ENCODE data around the gene TREH. TPM values are rescaled to one million over a fixed set of nuclear protein-coding genes. Genes with fewer than 3 reads are reported as not detected.

Gene TREH
- total and polyA plus RNA-seq, 4 donors, result 2.5 to 7.2 TPM; not detected in 2

DNA sequence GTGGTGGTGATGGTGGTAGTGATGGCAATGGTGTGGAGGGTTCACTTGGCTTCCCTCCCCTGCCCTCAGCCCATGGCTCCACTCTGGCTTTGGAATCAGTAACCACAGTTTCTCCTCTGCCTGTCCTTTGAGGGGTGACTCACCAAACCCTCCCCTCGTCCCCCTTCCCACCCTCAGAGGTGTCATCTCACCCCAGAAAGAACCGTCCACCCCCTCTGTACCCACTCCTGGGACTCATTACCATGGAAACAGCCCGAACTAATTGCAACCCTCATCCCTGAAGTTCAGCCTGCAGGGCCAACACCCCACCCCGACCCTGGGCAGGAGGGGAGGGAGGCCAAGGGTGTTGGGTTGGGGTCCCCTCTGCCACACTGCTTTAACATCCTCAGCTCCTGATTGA lies 45.5 kb downstream of the TREH start:
- Histone ChIP-seq H3K36me3 (ENCODE audit: control insufficient read depth in 1 of 2, insufficient read depth in 2 of 2, low read length in 1 of 2) (peaks cover 2 to 3% of the 10 kb centered on the region in 2 donors), H3K4me3 (ENCODE audit: low read length in 2 of 2) (no peak overlapping the region), H3K4me1 (ENCODE audit: control insufficient read depth in 1 of 2, insufficient read depth in 2 of 2, low read length in 2 of 2) (no peaks in the 10 kb centered on the region)

DNA sequence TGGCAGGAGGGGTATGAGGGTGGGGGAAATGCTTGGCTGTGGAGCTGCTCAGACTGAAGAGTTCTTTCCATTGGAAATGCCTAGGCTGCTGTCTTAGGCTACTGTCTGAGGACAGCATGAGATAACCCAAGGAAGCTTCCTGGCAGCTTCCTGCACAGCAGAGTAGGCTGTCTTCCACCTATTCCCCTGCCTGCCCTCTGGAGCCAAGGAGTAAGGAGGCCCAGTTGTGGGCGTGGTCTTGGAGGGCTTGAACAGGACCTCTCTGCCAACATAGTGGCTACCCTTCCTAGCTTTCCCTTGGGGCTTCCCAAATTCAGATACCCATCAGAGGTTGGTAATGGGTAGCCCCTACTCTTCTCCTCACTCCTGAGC lies 46.1 kb downstream of the TREH start:
- no peaks in the 10 kb centered on the region for H3K27me3 ChIP-seq (ENCODE audit: control insufficient read depth in 1 of 2, insufficient read depth in 2 of 2, low read length in 1 of 2)
- H3K36me3 ChIP-seq (ENCODE audit: control insufficient read depth in 1 of 2, insufficient read depth in 2 of 2, low read length in 1 of 2), result peaks cover 2 to 3% of the 10 kb centered on the region in 2 donors
- no peaks in the 10 kb centered on the region for H3K9me3 ChIP-seq (ENCODE audit: control insufficient read depth, low read length)
- intact Hi-C loops (cut with DNase I), result no loop called here
- DNase-seq, result no peak
- no peak overlapping the region for H3K4me3 ChIP-seq (ENCODE audit: low read length in 2 of 2)
- 60 to 91% methylated on average over 1 of the region's 1 CpG for WGBS, 2 donors
- ATAC-seq (ENCODE audit: low FRiP score), result no peak
- H3K27ac ChIP-seq (ENCODE audit: low read depth in 1 of 2, low read length in 2 of 2), result peak overlapping the region in 1 of 2 donors; percentile 11
- H3K4me1 ChIP-seq (ENCODE audit: control insufficient read depth in 1 of 2, insufficient read depth in 2 of 2, low read length in 2 of 2), result no peaks in the 10 kb centered on the region

More for the DNA sequence above, 45.5 kb downstream of the TREH start:
- WGBS, 2 donors, result 13 to 25% methylated on average over 4 of the region's 4 CpGs
- intact Hi-C loops (cut with DNase I), result no loop called here
- ATAC-seq (ENCODE audit: low FRiP score) (peak; percentile 31), DNase-seq (no peak)
- peak overlapping the region in 1 of 2 donors; percentile 22 for H3K27ac ChIP-seq (ENCODE audit: low read depth in 1 of 2, low read length in 2 of 2)
- no peaks in the 10 kb centered on the region for H3K27me3 ChIP-seq (ENCODE audit: control insufficient read depth in 1 of 2, insufficient read depth in 2 of 2, low read length in 1 of 2)
- H3K9me3 ChIP-seq (ENCODE audit: control insufficient read depth, low read length), result no peaks in the 10 kb centered on the region

GRCh38 chr11:118632577-118633318 lies 46.7 kb downstream of the TREH start:
- no peak for DNase-seq
- 61 to 66% methylated on average over 9 of the region's 9 CpGs for WGBS, 2 donors
- H3K9me3 ChIP-seq (ENCODE audit: control insufficient read depth, low read length), result no peaks in the 10 kb centered on the region
- intact Hi-C loops (cut with DNase I), result no loop called here
- no peak overlapping the region for H3K27ac ChIP-seq (ENCODE audit: low read depth in 1 of 2, low read length in 2 of 2)
- H3K36me3 ChIP-seq (ENCODE audit: control insufficient read depth in 1 of 2, insufficient read depth in 2 of 2, low read length in 1 of 2), result peaks cover 2 to 3% of the 10 kb centered on the region in 2 donors
- H3K27me3 ChIP-seq (ENCODE audit: control insufficient read depth in 1 of 2, insufficient read depth in 2 of 2, low read length in 1 of 2), result no peaks in the 10 kb centered on the region
- ATAC-seq (ENCODE audit: low FRiP score), result no peak
- H3K4me1 ChIP-seq (ENCODE audit: control insufficient read depth in 1 of 2, insufficient read depth in 2 of 2, low read length in 2 of 2), result no peaks in the 10 kb centered on the region
- no peak overlapping the region for H3K4me3 ChIP-seq (ENCODE audit: low read length in 2 of 2)

DNA sequence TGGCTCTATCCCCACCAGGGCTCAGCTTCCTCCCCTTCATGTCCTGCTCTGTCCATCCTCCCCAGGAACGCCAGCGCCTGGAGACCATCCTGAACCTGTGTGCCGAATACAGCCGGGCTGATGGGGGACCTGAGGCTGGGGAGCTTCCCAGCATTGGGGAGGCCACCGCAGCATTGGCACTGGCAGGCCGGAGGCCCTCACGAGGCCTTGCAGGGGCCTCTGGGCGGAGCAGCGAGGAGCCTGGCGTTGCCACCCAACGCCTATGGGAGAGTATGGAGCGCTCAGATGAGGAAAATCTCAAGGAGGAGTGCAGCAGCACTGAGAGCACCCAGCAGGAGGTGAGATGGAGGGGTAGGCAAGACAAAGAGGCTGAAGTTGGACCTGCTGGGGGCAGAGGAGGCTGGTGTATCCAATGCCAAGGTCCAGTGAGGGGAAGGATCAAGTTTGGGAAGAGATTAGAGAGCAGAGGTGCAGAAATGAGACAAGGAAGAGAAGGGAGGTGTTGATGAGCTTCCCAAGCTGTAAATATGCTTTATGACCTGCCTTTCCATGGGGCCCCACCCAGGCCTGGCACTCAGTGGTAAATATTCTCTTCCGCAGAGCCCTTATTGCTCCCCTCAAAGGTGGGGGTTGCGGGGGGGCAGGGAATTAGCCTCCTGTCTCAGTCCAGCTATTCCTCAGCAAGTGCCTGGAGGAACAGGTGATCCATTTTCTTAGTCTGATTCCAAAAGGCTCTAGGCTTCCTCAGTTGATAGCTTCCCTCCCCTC lies 48.1 kb downstream of the TREH start:
- H3K27ac ChIP-seq (ENCODE audit: low read depth in 1 of 2, low read length in 2 of 2), result no peak overlapping the region
- peaks cover 2 to 3% of the 10 kb centered on the region in 2 donors for H3K36me3 ChIP-seq (ENCODE audit: control insufficient read depth in 1 of 2, insufficient read depth in 2 of 2, low read length in 1 of 2)
- no peaks in the 10 kb centered on the region for H3K27me3 ChIP-seq (ENCODE audit: control insufficient read depth in 1 of 2, insufficient read depth in 2 of 2, low read length in 1 of 2)
- no peak for ATAC-seq (ENCODE audit: low FRiP score)
- H3K9me3 ChIP-seq (ENCODE audit: control insufficient read depth, low read length), result no peaks in the 10 kb centered on the region
- intact Hi-C loops (cut with DNase I), result no loop called here
- no peaks in the 10 kb centered on the region for H3K4me1 ChIP-seq (ENCODE audit: control insufficient read depth in 1 of 2, insufficient read depth in 2 of 2, low read length in 2 of 2)
- no peak overlapping the region for H3K4me3 ChIP-seq (ENCODE audit: low read length in 2 of 2)
- DNase-seq, result no peak
- WGBS, 2 donors, result 90 to 91% methylated on average over 14 of the region's 14 CpGs

GRCh38 chr11:118629761-118630661 lies 49.4 kb downstream of the TREH start:
- intact Hi-C loops (cut with DNase I), result no loop called here
- DNase-seq (no peak), ATAC-seq (ENCODE audit: low FRiP score) (no peak)
- Histone ChIP-seq H3K9me3 (ENCODE audit: control insufficient read depth, low read length) (no peaks in the 10 kb centered on the region), H3K27me3 (ENCODE audit: control insufficient read depth in 1 of 2, insufficient read depth in 2 of 2, low read length in 1 of 2) (no peaks in the 10 kb centered on the region), H3K27ac (ENCODE audit: low read depth in 1 of 2, low read length in 2 of 2) (peak overlapping the region in 1 of 2 donors; percentile 12), H3K4me3 (ENCODE audit: low read length in 2 of 2) (no peak overlapping the region), H3K36me3 (ENCODE audit: control insufficient read depth in 1 of 2, insufficient read depth in 2 of 2, low read length in 1 of 2) (peaks cover 2 to 3% of the 10 kb centered on the region in 2 donors), H3K4me1 (ENCODE audit: control insufficient read depth in 1 of 2, insufficient read depth in 2 of 2, low read length in 2 of 2) (no peaks in the 10 kb centered on the region)
- WGBS, 2 donors, result 58% methylated on average over 6 of the region's 6 CpGs

- peaks cover 2 to 3% of the 10 kb centered on the region in 2 donors for H3K36me3 ChIP-seq (ENCODE audit: control insufficient read depth in 1 of 2, insufficient read depth in 2 of 2, low read length in 1 of 2)
- no peak overlapping the region for H3K27ac ChIP-seq (ENCODE audit: low read depth in 1 of 2, low read length in 2 of 2)
- ATAC-seq (ENCODE audit: low FRiP score), result no peak
- H3K4me3 ChIP-seq (ENCODE audit: low read length in 2 of 2), result no peak overlapping the region
- intact Hi-C loops (cut with DNase I), result no loop called here
- H3K9me3 ChIP-seq (ENCODE audit: control insufficient read depth, low read length), result no peaks in the 10 kb centered on the region
- no peaks in the 10 kb centered on the region for H3K27me3 ChIP-seq (ENCODE audit: control insufficient read depth in 1 of 2, insufficient read depth in 2 of 2, low read length in 1 of 2)
- DNase-seq, result no peak
- WGBS, 2 donors, result 50 to 54% methylated on average over 5 of the region's 5 CpGs
- H3K4me1 ChIP-seq (ENCODE audit: control insufficient read depth in 1 of 2, insufficient read depth in 2 of 2, low read length in 2 of 2), result no peaks in the 10 kb centered on the region
Observed at GRCh38 chr11:118628861-118629549, 50.4 kb downstream of the TREH start.

GRCh38 chr11:118628432-118628831 lies 51.0 kb downstream of the TREH start:
- Histone ChIP-seq H3K9me3 (ENCODE audit: control insufficient read depth, low read length) (no peaks in the 10 kb centered on the region), H3K4me3 (ENCODE audit: low read length in 2 of 2) (no peak overlapping the region), H3K27me3 (ENCODE audit: control insufficient read depth in 1 of 2, insufficient read depth in 2 of 2, low read length in 1 of 2) (no peaks in the 10 kb centered on the region), H3K36me3 (ENCODE audit: control insufficient read depth in 1 of 2, insufficient read depth in 2 of 2, low read length in 1 of 2) (peaks cover 2 to 3% of the 10 kb centered on the region in 2 donors), H3K4me1 (ENCODE audit: control insufficient read depth in 1 of 2, insufficient read depth in 2 of 2, low read length in 2 of 2) (no peaks in the 10 kb centered on the region), H3K27ac (ENCODE audit: low read depth in 1 of 2, low read length in 2 of 2) (no peak overlapping the region)
- WGBS, 2 donors, result 42 to 43% methylated on average over 13 of the region's 13 CpGs
- DNase-seq (no peak), ATAC-seq (ENCODE audit: low FRiP score) (no peak)
- intact Hi-C loops (cut with DNase I), result no loop called here

- Histone ChIP-seq H3K4me1 (ENCODE audit: control insufficient read depth in 1 of 2, insufficient read depth in 2 of 2, low read length in 2 of 2) (no peaks in the 10 kb centered on the region), H3K27ac (ENCODE audit: low read depth in 1 of 2, low read length in 2 of 2) (no peak overlapping the region), H3K9me3 (ENCODE audit: control insufficient read depth, low read length) (no peaks in the 10 kb centered on the region), H3K4me3 (ENCODE audit: low read length in 2 of 2) (no peak overlapping the region), H3K36me3 (ENCODE audit: control insufficient read depth in 1 of 2, insufficient read depth in 2 of 2, low read length in 1 of 2) (peaks cover 2 to 3% of the 10 kb centered on the region in 2 donors), H3K27me3 (ENCODE audit: control insufficient read depth in 1 of 2, insufficient read depth in 2 of 2, low read length in 1 of 2) (no peaks in the 10 kb centered on the region)
- WGBS, 2 donors, result 80 to 81% methylated on average over 20 of the region's 20 CpGs
- intact Hi-C loops (cut with DNase I), result no loop called here
- no peak for DNase-seq
- no peak for ATAC-seq (ENCODE audit: low FRiP score)
Observed at GRCh38 chr11:118628031-118628430, 51.4 kb downstream of the TREH start.
